H1 (cell line): ENCODE measurements around the gene CAMKMT. TPM values are rescaled to one million over a fixed set of nuclear protein-coding genes. Genes with fewer than 3 reads are reported as not detected.

Experiments
- BCL11A ChIP-seq, 2 experiments: IDR thresholded peaks; one replicate each; pipeline ENCODE4 v1.6.1; 2011; ENCODE audit warnings: low read depth in 2 of 2, low read length in 2 of 2, mild to moderate bottlenecking in 2 of 2
- CHD7 ChIP-seq: fragments of 300-600 bp; sonication (generic); IDR thresholded peaks from 2 replicates; pipeline ENCODE4 v1.7.1; 2012; ENCODE audit warnings: low read length, moderate library complexity, mild to moderate bottlenecking, inconsistent platforms; ENCODE audit not compliant: insufficient replicate concordance
- EP300 ChIP-seq, 2 experiments: IDR thresholded peaks; 1 replicate in 1 of 2; 2 replicates in 1 of 2; pipeline ENCODE4 v1.6.1; 2011 to 2012; ENCODE audit warnings: low read depth in 2 of 2, low read length in 2 of 2, mild to moderate bottlenecking in 2 of 2, borderline replicate concordance in 1 of 2, inconsistent platforms in 1 of 2, moderate library complexity in 1 of 2
- POLR2A ChIP-seq, 2 experiments: IDR thresholded peaks; 1 replicate in 1 of 2; 2 replicates in 1 of 2; pipeline ENCODE4 v1.6.1; 2011; ENCODE audit warnings: low read depth in 2 of 2, low read length in 2 of 2, mild to moderate bottlenecking in 2 of 2; ENCODE audit errors: control extremely low read depth in 1 of 2
- RAD21 ChIP-seq, 2 experiments: IDR thresholded peaks in 1 of 2; conservative IDR thresholded peaks in 1 of 2; 2 replicates each; pipeline ENCODE4 v1.6.1; 2011; ENCODE audit warnings: low read depth in 2 of 2, low read length in 2 of 2, improper control_type of control experiment in 1 of 2, inconsistent platforms in 1 of 2, mild to moderate bottlenecking in 1 of 2, moderate library complexity in 1 of 2
- RNF2 ChIP-seq: fragments of 200-900, 300-1000 bp; sonication (generic); IDR thresholded peaks from 2 replicates; pipeline ENCODE4 v1.7.1; 2016; ENCODE audit warnings: borderline replicate concordance, low read depth, mild to moderate bottlenecking, antibody characterized with exemption, low read length; ENCODE audit not compliant: poor library complexity, severe bottlenecking; ENCODE audit errors: missing control alignments
- TAF7 ChIP-seq: optimal IDR thresholded peaks from 2 replicates; pipeline ENCODE3; 2011; ENCODE audit warnings: low read depth, mild to moderate bottlenecking, inconsistent platforms, low read length, moderate library complexity, borderline replicate concordance
- polyA plus RNA-seq, 7 experiments: library from polyadenylated mRNA; depleted of rRNA in 3 of 7; stranded (reverse) in 5 of 7; unstranded in 2 of 7; fragments of >200 nt in 5 of 7; fragments of 200-250 nt in 2 of 7; gene quantifications; 1 replicate in 5 of 7; 2 replicates in 1 of 7; 4 replicates in 1 of 7; pipeline versions ENCODE4 v1.2.1 to v1.2.3, GENCODE V29; 2011 to 2013; ENCODE audit warnings: missing spikeins in 2 of 7, mixed read lengths in 2 of 7
- total RNA-seq: library from RNA; stranded (reverse); fragmentation: NEBNext Ultra II Directional; extraction: Animal tissue kit (Norgen Biotek cat#: 25700); gene quantifications from 2 replicates; pipeline ENCODE4 v1.2.1, GENCODE V29; 2021

CAMKMT gene
- total and polyA plus RNA-seq, 2 of the 8 experiments (the other 6 are each of a cell fraction or from before 2014, with no cell fraction given) = 14.7 to 22.4 TPM

GRCh38 chr2:44324971-44325426 is 36.7 kb upstream of the CAMKMT start (continued):
- TF ChIP-seq EP300 (IDR thresholded peaks at IDR 0.05; ENCODE audit: borderline replicate concordance in 1 of 2, low read depth in 2 of 2, low read length in 2 of 2) (no peak), POLR2A (IDR thresholded peaks at IDR 0.05; ENCODE audit: control extremely low read depth in 1 of 2, low read depth in 2 of 2, low read length in 2 of 2) (no peak), CHD7 (no peak), BCL11A (IDR thresholded peaks at IDR 0.05; ENCODE audit: low read depth in 2 of 2, low read length in 2 of 2) (no peak), RAD21 (IDR thresholded peaks at IDR 0.05 in 1 of 2, conservative IDR thresholded peaks at IDR 0.05 in 1 of 2; ENCODE audit: low read depth in 2 of 2, low read length in 2 of 2) (no peak), TAF7 (no peak), RNF2 (no peak)
